ENCODE measurements around the gene FPR1. TPM values are rescaled to one million over a fixed set of nuclear protein-coding genes. Genes with fewer than 3 reads are reported as not detected.
A peak's percentile ranks its signal among the peaks of the same experiment; 100 is the strongest.

The FPR1 gene
- total and polyA plus RNA-seq, 8 donors: 0.37 to 6.8 (median 1.1) TPM

GRCh38 chr19:51798062-51798461, 46.4 kb upstream of the FPR1 start:
- FAIRE-seq: no peak
- no peaks in the 10 kb centered on the region for H3K27me3 ChIP-seq
- no peak overlapping the region for H3K4me3 ChIP-seq
- TF ChIP-seq, protein P1, sequence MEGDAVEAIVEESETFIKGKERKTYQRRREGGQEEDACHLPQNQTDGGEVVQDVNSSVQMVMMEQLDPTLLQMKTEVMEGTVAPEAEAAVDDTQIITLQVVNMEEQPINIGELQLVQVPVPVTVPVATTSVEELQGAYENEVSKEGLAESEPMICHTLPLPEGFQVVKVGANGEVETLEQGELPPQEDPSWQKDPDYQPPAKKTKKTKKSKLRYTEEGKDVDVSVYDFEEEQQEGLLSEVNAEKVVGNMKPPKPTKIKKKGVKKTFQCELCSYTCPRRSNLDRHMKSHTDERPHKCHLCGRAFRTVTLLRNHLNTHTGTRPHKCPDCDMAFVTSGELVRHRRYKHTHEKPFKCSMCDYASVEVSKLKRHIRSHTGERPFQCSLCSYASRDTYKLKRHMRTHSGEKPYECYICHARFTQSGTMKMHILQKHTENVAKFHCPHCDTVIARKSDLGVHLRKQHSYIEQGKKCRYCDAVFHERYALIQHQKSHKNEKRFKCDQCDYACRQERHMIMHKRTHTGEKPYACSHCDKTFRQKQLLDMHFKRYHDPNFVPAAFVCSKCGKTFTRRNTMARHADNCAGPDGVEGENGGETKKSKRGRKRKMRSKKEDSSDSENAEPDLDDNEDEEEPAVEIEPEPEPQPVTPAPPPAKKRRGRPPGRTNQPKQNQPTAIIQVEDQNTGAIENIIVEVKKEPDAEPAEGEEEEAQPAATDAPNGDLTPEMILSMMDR (IDR thresholded peaks at IDR 0.05): no peak
- H3K4me1 ChIP-seq: no peaks in the 10 kb centered on the region
- no peak for ATAC-seq
- no peaks in the 10 kb centered on the region for H3K9me3 ChIP-seq
- peak overlapping the region in 2 of 4 donors; percentile 17 to 66 for H3K27ac ChIP-seq
- WGBS, 2 donors: 27 to 35% methylated on average over 3 of the region's 3 CpGs
- H3K36me3 ChIP-seq: no peaks in the 10 kb centered on the region
- intact Hi-C loops (cut with DNase I): no loop called here
- no peak for DNase-seq

GRCh38 chr19:51797480-51797879, 45.8 kb upstream of the FPR1 start:
- DNase-seq (no peak), FAIRE-seq (no peak), ATAC-seq (no peak)
- no peaks in the 10 kb centered on the region for H3K4me1 ChIP-seq
- H3K9me3 ChIP-seq: no peaks in the 10 kb centered on the region
- peak overlapping the region in 1 of 4 donors; percentile 17 for H3K27ac ChIP-seq
- intact Hi-C loops (cut with DNase I): no loop called here
- H3K4me3 ChIP-seq: no peak overlapping the region
- 37 to 54% methylated on average over 5 of the region's 5 CpGs for WGBS, 2 donors
- H3K27me3 ChIP-seq: no peaks in the 10 kb centered on the region
- no peaks in the 10 kb centered on the region for H3K36me3 ChIP-seq
- TF ChIP-seq, protein P1 (IDR thresholded peaks at IDR 0.05): no peak

DNA sequence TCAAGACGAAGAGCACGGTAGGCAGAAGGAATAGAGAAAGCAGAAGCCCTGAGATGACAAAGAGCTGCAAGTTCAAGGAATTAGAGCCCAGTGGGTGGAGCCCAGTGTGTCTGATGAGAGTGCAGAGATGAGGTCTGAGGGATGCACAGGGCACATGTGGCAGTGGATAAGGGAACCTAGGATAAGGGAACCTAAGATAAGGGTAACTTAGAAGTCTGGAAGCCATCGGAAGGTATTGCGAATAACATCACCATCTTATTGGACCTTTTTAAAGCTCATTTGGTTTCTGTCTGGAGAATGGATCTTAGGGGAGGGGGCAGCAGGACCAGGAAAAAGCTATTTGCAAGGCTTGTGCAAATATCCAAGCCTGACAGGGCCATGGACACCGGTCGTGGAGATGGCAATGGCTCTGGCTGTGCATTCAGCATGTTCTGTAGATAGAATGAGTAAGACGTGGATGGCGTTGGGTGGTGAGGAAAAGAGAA, 44.6 kb upstream of the FPR1 start:
- Histone ChIP-seq H3K27ac (peak overlapping the region in 1 of 4 donors; percentile 25), H3K27me3 (no peaks in the 10 kb centered on the region), H3K4me3 (peak overlapping the region in 1 of 4 donors; percentile 10), H3K36me3 (no peaks in the 10 kb centered on the region), H3K9me3 (no peaks in the 10 kb centered on the region), H3K4me1 (no peaks in the 10 kb centered on the region)
- peak in 1 of 4 donors; percentile 53 for ATAC-seq
- DNase-seq: no peak
- TF ChIP-seq, protein P1 (IDR thresholded peaks at IDR 0.05): no peak
- 61 to 71% methylated on average over 8 of the region's 8 CpGs for WGBS, 2 donors
- intact Hi-C loops (cut with DNase I): no loop called here
- FAIRE-seq: no peak

GRCh38 chr19:51794885-51795490, 43.3 kb upstream of the FPR1 start, which contains the start of gene FPR3:
Gene FPR3, plus strand, starts transcription at chr19:51795157. Its CDS starts 28,592 bp downstream, at chr19:51823749.
- DNase-seq (no peak), ATAC-seq (no peak), FAIRE-seq (no peak)
- no peaks in the 10 kb centered on the region for H3K27me3 ChIP-seq
- TF ChIP-seq, protein P1 (IDR thresholded peaks at IDR 0.05): no peak
- H3K9me3 ChIP-seq: no peaks in the 10 kb centered on the region
- 40 to 58% methylated on average over 2 of the region's 2 CpGs for WGBS, 2 donors
- no peaks in the 10 kb centered on the region for H3K36me3 ChIP-seq
- intact Hi-C loops (cut with DNase I): no loop called here
- H3K4me1 ChIP-seq: no peaks in the 10 kb centered on the region
- no peak within 1 kb of the TSS for H3K4me3 ChIP-seq
- no peak within 1 kb of the TSS for H3K27ac ChIP-seq

GRCh38 chr19:51793994-51794393, 42.3 kb upstream of the FPR1 start:
- FAIRE-seq: no peak
- intact Hi-C loops (cut with DNase I): no loop called here
- TF ChIP-seq, protein P1 (IDR thresholded peaks at IDR 0.05): no peak
- no peaks in the 10 kb centered on the region for H3K36me3 ChIP-seq
- ATAC-seq: no peak
- no peak for DNase-seq
- no peak overlapping the region for H3K4me3 ChIP-seq
- 51 to 54% methylated on average over 2 of the region's 2 CpGs for WGBS, 2 donors
- no peaks in the 10 kb centered on the region for H3K9me3 ChIP-seq
- no peaks in the 10 kb centered on the region for H3K4me1 ChIP-seq
- no peaks in the 10 kb centered on the region for H3K27me3 ChIP-seq
- H3K27ac ChIP-seq: no peak overlapping the region
